Measurements from ENCODE around the gene CCDC182.

Gene CCDC182

GRCh38 chr17:57714665-57715180 is 30.4 kb downstream of the CCDC182 start:
- H3K4me2 ChIP-seq (ENCODE audit: insufficient read depth, low read length): no peak overlapping the region
- no peak overlapping the region for H3K9ac ChIP-seq (ENCODE audit: low read depth, low read length)
- no peaks in the 10 kb centered on the region for H3K36me3 ChIP-seq (ENCODE audit: insufficient read depth, low read length)
- no peak overlapping the region for H3K4me3 ChIP-seq (ENCODE audit: low read depth in 1 of 2, low read length in 2 of 2)
- no peaks in the 10 kb centered on the region for H3K9me3 ChIP-seq (ENCODE audit: insufficient read depth, low read length, severe bottlenecking)
- no peaks in the 10 kb centered on the region for H3K27me3 ChIP-seq (ENCODE audit: insufficient read depth, low read length, poor library complexity)
- DNase-seq (no peak), ATAC-seq (ENCODE audit: insufficient read depth, low read depth) (no peak)
- H3K27ac ChIP-seq (ENCODE audit: low read length): no peak overlapping the region
- no peak overlapping the region for H2AFZ ChIP-seq (ENCODE audit: low read depth, low read length)
- H3K79me2 ChIP-seq (ENCODE audit: insufficient read depth, low read length): no peaks in the 10 kb centered on the region
- no peaks in the 10 kb centered on the region for H3K4me1 ChIP-seq (ENCODE audit: insufficient read depth, low read length)
- TF ChIP-seq CTCF (IDR thresholded peaks at IDR 0.05; ENCODE audit: borderline replicate concordance, extremely low read depth, low read length, poor library complexity, severe bottlenecking): no peak
- no peak for TF ChIP-seq EZH2 (IDR thresholded peaks at IDR 0.05; ENCODE audit: borderline replicate concordance, low read depth, low read length, severe bottlenecking)
- H4K20me1 ChIP-seq (ENCODE audit: insufficient read depth, low read length): no peaks in the 10 kb centered on the region

- no peak for TF ChIP-seq CTCF (IDR thresholded peaks at IDR 0.05; ENCODE audit: borderline replicate concordance, extremely low read depth, low read length, poor library complexity, severe bottlenecking)
- TF ChIP-seq EZH2 (IDR thresholded peaks at IDR 0.05; ENCODE audit: borderline replicate concordance, low read depth, low read length, severe bottlenecking): no peak
- no peak overlapping the region for H2AFZ ChIP-seq (ENCODE audit: low read depth, low read length)
- H3K9me3 ChIP-seq (ENCODE audit: insufficient read depth, low read length, severe bottlenecking): no peaks in the 10 kb centered on the region
- DNase-seq (no peak), ATAC-seq (ENCODE audit: insufficient read depth, low read depth) (no peak)
- H4K20me1 ChIP-seq (ENCODE audit: insufficient read depth, low read length): no peaks in the 10 kb centered on the region
- H3K27ac ChIP-seq (ENCODE audit: low read length): no peak overlapping the region
- no peak overlapping the region for H3K4me2 ChIP-seq (ENCODE audit: insufficient read depth, low read length)
- no peaks in the 10 kb centered on the region for H3K4me1 ChIP-seq (ENCODE audit: insufficient read depth, low read length)
- no peaks in the 10 kb centered on the region for H3K36me3 ChIP-seq (ENCODE audit: insufficient read depth, low read length)
- no peak overlapping the region for H3K4me3 ChIP-seq (ENCODE audit: low read depth in 1 of 2, low read length in 2 of 2)
- H3K9ac ChIP-seq (ENCODE audit: low read depth, low read length): no peak overlapping the region
- no peaks in the 10 kb centered on the region for H3K27me3 ChIP-seq (ENCODE audit: insufficient read depth, low read length, poor library complexity)
- H3K79me2 ChIP-seq (ENCODE audit: insufficient read depth, low read length): no peaks in the 10 kb centered on the region
These were observed 32.0 kb downstream of the CCDC182 start for GRCh38 chr17:57713140-57713539.

- DNase-seq (no peak), ATAC-seq (ENCODE audit: insufficient read depth, low read depth) (0 out of 3 replicates have a peak, but pooled peaks have one; percentile 37)
- Histone ChIP-seq H4K20me1 (ENCODE audit: insufficient read depth, low read length) (no peaks in the 10 kb centered on the region), H3K9ac (ENCODE audit: low read depth, low read length) (no peak overlapping the region), H3K27me3 (ENCODE audit: insufficient read depth, low read length, poor library complexity) (no peaks in the 10 kb centered on the region), H3K9me3 (ENCODE audit: insufficient read depth, low read length, severe bottlenecking) (no peaks in the 10 kb centered on the region), H3K4me2 (ENCODE audit: insufficient read depth, low read length) (no peak overlapping the region), H3K4me1 (ENCODE audit: insufficient read depth, low read length) (no peaks in the 10 kb centered on the region), H3K4me3 (ENCODE audit: low read depth in 1 of 2, low read length in 2 of 2) (no peak overlapping the region), H3K36me3 (ENCODE audit: insufficient read depth, low read length) (peaks cover 4% of the 10 kb centered on the region; the same call in 1 of the 2 replicates), H2AFZ (ENCODE audit: low read depth, low read length) (no peak overlapping the region), H3K27ac (ENCODE audit: low read length) (no peak overlapping the region), H3K79me2 (ENCODE audit: insufficient read depth, low read length) (no peaks in the 10 kb centered on the region)
- no peak for TF ChIP-seq CTCF (IDR thresholded peaks at IDR 0.05; ENCODE audit: borderline replicate concordance, extremely low read depth, low read length, poor library complexity, severe bottlenecking)
These were observed 36.7 kb downstream of the CCDC182 start for GRCh38 chr17:57708410-57708809.

DNA sequence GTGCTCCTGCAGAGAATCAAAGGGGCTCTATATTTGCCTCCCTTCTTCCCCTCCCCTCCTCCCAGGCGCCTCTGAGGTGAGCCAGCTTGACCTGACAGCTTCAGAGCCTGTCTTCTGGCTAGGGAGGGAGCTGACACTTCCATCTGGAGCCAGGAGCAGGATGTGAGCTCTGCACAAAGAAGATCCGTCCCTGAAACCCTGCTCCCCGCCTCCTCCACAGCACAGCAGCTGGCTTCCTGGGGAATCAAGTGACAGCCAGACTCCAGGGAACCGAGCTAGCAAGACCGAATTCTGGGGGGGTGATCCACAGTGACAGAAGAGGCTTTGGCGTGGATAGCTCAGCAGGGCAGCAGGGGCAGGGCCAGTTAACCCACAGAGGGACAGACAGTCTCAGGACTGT is 37.2 kb downstream of the CCDC182 start:
- Histone ChIP-seq H3K27me3 (ENCODE audit: insufficient read depth, low read length, poor library complexity) (no peaks in the 10 kb centered on the region), H3K79me2 (ENCODE audit: insufficient read depth, low read length) (no peaks in the 10 kb centered on the region), H3K9me3 (ENCODE audit: insufficient read depth, low read length, severe bottlenecking) (no peaks in the 10 kb centered on the region), H3K4me3 (ENCODE audit: low read depth in 1 of 2, low read length in 2 of 2) (no peak overlapping the region), H4K20me1 (ENCODE audit: insufficient read depth, low read length) (no peaks in the 10 kb centered on the region), H3K4me2 (ENCODE audit: insufficient read depth, low read length) (no peak overlapping the region), H2AFZ (ENCODE audit: low read depth, low read length) (no peak overlapping the region), H3K4me1 (ENCODE audit: insufficient read depth, low read length) (no peaks in the 10 kb centered on the region), H3K9ac (ENCODE audit: low read depth, low read length) (no peak overlapping the region), H3K27ac (ENCODE audit: low read length) (no peak overlapping the region), H3K36me3 (ENCODE audit: insufficient read depth, low read length) (peaks cover 4% of the 10 kb centered on the region; the same call in 1 of the 2 replicates)
- no peak for DNase-seq
- no peak for ATAC-seq (ENCODE audit: insufficient read depth, low read depth)
- TF ChIP-seq CTCF (IDR thresholded peaks at IDR 0.05; ENCODE audit: borderline replicate concordance, extremely low read depth, low read length, poor library complexity, severe bottlenecking) (no peak), EZH2 (IDR thresholded peaks at IDR 0.05; ENCODE audit: borderline replicate concordance, low read depth, low read length, severe bottlenecking) (no peak)

All from DND-41 (cell line).